ENCODE data around the gene STN1. TPM values are rescaled to one million over a fixed set of nuclear protein-coding genes. Genes with fewer than 3 reads are reported as not detected.
A peak's percentile ranks its signal among the peaks of the same experiment; 100 is the strongest.

The STN1 gene
- total and polyA plus RNA-seq, 2 of the 8 experiments (the other 6 are each of a cell fraction or from before 2014, with no cell fraction given) = 10.1 to 12.4 TPM

GRCh38 chr10:103916876-103917275, 1.1 kb downstream of the STN1 start:
- H3K27ac ChIP-seq (ENCODE audit: low read depth, low read length) = no peak overlapping the region
- H2AFZ ChIP-seq (ENCODE audit: low read length) = no peak overlapping the region
- no peak overlapping the region for H2BK20ac ChIP-seq (ENCODE audit: low read length)
- H2BK15ac ChIP-seq (ENCODE audit: low read length) = no peak overlapping the region
- ChIA-PET POLR2A (ENCODE audit: partially characterized antibody) (interaction anchor here (0.6 to 0.7 kb wide), 2 partner anchors 15 to 71 kb away, joined by 3 to 4 read pairs; no protein-coding TSS in a partner anchor), CTCF (ENCODE audit: partially characterized antibody) (interaction anchor here (0.6 to 2.9 kb wide), 3 partner anchors 32 to 203 kb away, joined by 3 to 8 read pairs (median 3); no protein-coding TSS in a partner anchor)
- no peak overlapping the region for H2BK5ac ChIP-seq (ENCODE audit: low read depth, low read length)
- H3K27me3 ChIP-seq (replicated peaks in 1 of 4; ENCODE audit: control insufficient read depth in 3 of 4, extremely low read depth in 1 of 4, insufficient read depth in 3 of 4, low read length in 3 of 4) = no peaks in the 10 kb centered on the region
- no peak overlapping the region for H2BK12ac ChIP-seq (ENCODE audit: low read depth, low read length)
- no peak overlapping the region for H3K23ac ChIP-seq (ENCODE audit: insufficient read length)
- no peaks in the 10 kb centered on the region for H3K79me1 ChIP-seq (ENCODE audit: low read depth, low read length)
- DNase-seq (ENCODE audit: low read depth in 1 of 2, low spot score in 2 of 2) (no peak), FAIRE-seq (no peak)
- H3K4ac ChIP-seq (replicated peaks; ENCODE audit: insufficient read length, low read depth, low read length) = no peak overlapping the region
- H3K4me3 ChIP-seq (ENCODE audit: extremely low read depth in 1 of 4, insufficient read depth in 2 of 4, low read depth in 3 of 4, low read length in 4 of 4) = peak overlapping the region in 3 of 4 experiments; percentile 74 to 84 (median 78); a peak in 5 of 8 replicates
- H3K14ac ChIP-seq (ENCODE audit: insufficient read length) = no peak overlapping the region
- no peak overlapping the region for H2AK5ac ChIP-seq (ENCODE audit: low read depth, low read length)
- no peak overlapping the region for H3K9ac ChIP-seq (replicated peaks in 1 of 4; ENCODE audit: extremely low read depth in 1 of 4, low read depth in 3 of 4, low read length in 3 of 4)
- no peak overlapping the region for H2BK120ac ChIP-seq (replicated peaks; ENCODE audit: low read depth, low read length)
- peak overlapping the region; percentile 93 to 97; a peak in 3 of 4 replicates for H3K4me2 ChIP-seq (ENCODE audit: insufficient read depth in 1 of 2, low read depth in 2 of 2, low read length in 2 of 2)
- 86% methylated on average over 2 of the region's 2 CpGs; no CpG with 5 or more reads in 1 of the 2 experiments for WGBS, 2 experiments (ENCODE audit: extremely low coverage in 1 of 2, insufficient coverage in 1 of 2, insufficient read length in 1 of 2, insufficient replicate concordance in 2 of 2, low coverage in 1 of 2, low lambda C conversion rate in 2 of 2, missing lambda C conversion rate in 1 of 2)
- no peaks in the 10 kb centered on the region for H3K79me2 ChIP-seq (ENCODE audit: control insufficient read depth in 1 of 2, insufficient read depth in 2 of 2, low read length in 2 of 2)
- no peak overlapping the region for H4K5ac ChIP-seq (ENCODE audit: insufficient read length, low read depth, low read length)
- H3K9me3 ChIP-seq (ENCODE audit: insufficient read depth in 2 of 2, low read depth in 1 of 2, low read length in 1 of 2) = peaks cover 8 to 9% of the 10 kb centered on the region in 2 experiments
- peaks cover 7 to 17% (median 10%) of the 10 kb centered on the region in 4 experiments for H3K4me1 ChIP-seq (replicated peaks in 1 of 4; ENCODE audit: control insufficient read depth in 3 of 4, insufficient read depth in 4 of 4, low read length in 3 of 4)
- no peak overlapping the region for H4K8ac ChIP-seq (ENCODE audit: extremely low read depth, insufficient read depth, low read length)
- H3K18ac ChIP-seq (ENCODE audit: extremely low read depth, low read length) = no peak overlapping the region
- no peak overlapping the region for H4K91ac ChIP-seq (replicated peaks; ENCODE audit: insufficient read length, low read length)
- H4K20me1 ChIP-seq (replicated peaks in 1 of 2; ENCODE audit: control insufficient read depth in 1 of 2, insufficient read depth in 2 of 2, low read length in 2 of 2) = no peaks in the 10 kb centered on the region
- peaks cover 0 to 14% (median 4%) of the 10 kb centered on the region in 4 experiments; a peak in 2 of 8 replicates for H3K36me3 ChIP-seq (ENCODE audit: control insufficient read depth in 2 of 4, insufficient read depth in 4 of 4, low read length in 3 of 4)
- no peak overlapping the region for H3K56ac ChIP-seq (replicated peaks; ENCODE audit: insufficient read length, low read depth, low read length)
- peaks cover 7% of the 10 kb centered on the region; the same call in 1 of the 2 replicates for H3K23me2 ChIP-seq (ENCODE audit: low read depth, low read length)
- TF ChIP-seq TBP (IDR thresholded peaks at IDR 0.05; ENCODE audit: low read depth, low read length) (no peak), GABPA (IDR thresholded peaks at IDR 0.05; ENCODE audit: borderline replicate concordance, insufficient read depth, low read length) (no peak), ATF3 (IDR thresholded peaks at IDR 0.05; ENCODE audit: insufficient read depth, low read depth, low read length) (no peak), ATF2 (IDR thresholded peaks at IDR 0.05; ENCODE audit: low read length) (no peak), SP1 (IDR thresholded peaks at IDR 0.05; ENCODE audit: low read depth, low read length) (no peak), BRCA1 (IDR thresholded peaks at IDR 0.05; ENCODE audit: low read depth, low read length) (no peak), YY1 (IDR thresholded peaks at IDR 0.05; ENCODE audit: low read depth, low read length) (no peak), HDAC2 (IDR thresholded peaks at IDR 0.05; ENCODE audit: borderline replicate concordance in 1 of 2, low read depth in 2 of 2, low read length in 2 of 2) (no peak), E2F6 (IDR thresholded peaks at IDR 0.05) (no peak), TCF12 (IDR thresholded peaks at IDR 0.05; ENCODE audit: low read depth, low read length) (no peak)

Data from H1 (cell line).